Testis (tissue), 2 donors: ENCODE results near the gene PLEKHA4.

Source experiments
- POLR2A ChIP-seq: fragments of 450-650 bp; IDR thresholded peaks from one replicate; pipeline ENCODE4 v1.6.1; 2017; ENCODE audit warnings: antibody characterized with exemption, mild to moderate bottlenecking, moderate library complexity
- TF ChIP-seq, protein P1 (sequence below), 3 experiments: fragments of 450-650 bp in 2 of 3; fragments of 200-600 bp in 1 of 3; sonication (generic) in 1 of 3; IDR thresholded peaks; one replicate each; pipeline ENCODE4 v1.5.1; 2016 to 2019; ENCODE audit warnings: antibody characterized with exemption in 3 of 3, mild to moderate bottlenecking in 2 of 3, moderate library complexity in 1 of 3

DNA sequence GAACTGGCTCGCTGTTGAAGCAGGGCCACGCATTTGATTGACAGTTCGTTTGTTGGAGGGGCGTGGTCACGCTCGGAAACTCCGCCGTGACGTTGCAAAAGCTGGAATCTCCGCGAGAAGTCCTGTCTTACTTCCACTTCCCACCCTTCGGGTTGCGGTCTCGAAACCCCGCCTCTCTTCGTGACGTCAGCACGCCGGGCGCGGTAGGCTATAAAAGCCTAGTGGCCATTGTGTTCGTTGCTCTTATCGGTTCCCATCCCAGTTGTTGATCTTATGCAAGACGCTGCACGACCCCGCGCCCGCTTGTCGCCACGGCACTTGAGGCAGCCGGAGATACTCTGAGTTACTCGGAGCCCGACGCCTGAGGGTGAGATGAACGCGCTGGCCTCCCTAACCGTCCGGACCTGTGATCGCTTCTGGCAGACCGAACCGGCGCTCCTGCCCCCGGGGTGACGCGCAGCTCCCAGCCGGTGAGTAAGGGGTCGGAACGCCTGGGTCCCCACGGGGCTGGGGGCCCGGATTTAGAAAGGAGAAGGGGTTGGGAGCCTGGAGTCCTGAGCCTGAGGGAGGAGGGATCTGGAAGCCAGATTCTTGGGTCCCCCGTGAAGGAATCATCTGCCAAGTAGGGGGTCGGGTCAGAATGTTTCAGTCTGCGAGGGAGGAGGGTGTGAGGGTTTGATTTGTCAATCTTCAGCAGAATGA is 3.9 kb upstream of the PLEKHA4 start, which contains the start of gene PPP1R15A:
- TF ChIP-seq, protein P1, sequence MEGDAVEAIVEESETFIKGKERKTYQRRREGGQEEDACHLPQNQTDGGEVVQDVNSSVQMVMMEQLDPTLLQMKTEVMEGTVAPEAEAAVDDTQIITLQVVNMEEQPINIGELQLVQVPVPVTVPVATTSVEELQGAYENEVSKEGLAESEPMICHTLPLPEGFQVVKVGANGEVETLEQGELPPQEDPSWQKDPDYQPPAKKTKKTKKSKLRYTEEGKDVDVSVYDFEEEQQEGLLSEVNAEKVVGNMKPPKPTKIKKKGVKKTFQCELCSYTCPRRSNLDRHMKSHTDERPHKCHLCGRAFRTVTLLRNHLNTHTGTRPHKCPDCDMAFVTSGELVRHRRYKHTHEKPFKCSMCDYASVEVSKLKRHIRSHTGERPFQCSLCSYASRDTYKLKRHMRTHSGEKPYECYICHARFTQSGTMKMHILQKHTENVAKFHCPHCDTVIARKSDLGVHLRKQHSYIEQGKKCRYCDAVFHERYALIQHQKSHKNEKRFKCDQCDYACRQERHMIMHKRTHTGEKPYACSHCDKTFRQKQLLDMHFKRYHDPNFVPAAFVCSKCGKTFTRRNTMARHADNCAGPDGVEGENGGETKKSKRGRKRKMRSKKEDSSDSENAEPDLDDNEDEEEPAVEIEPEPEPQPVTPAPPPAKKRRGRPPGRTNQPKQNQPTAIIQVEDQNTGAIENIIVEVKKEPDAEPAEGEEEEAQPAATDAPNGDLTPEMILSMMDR (IDR thresholded peaks at IDR 0.05), result peak in 2 of 3 experiments; percentile 46 to 62
- TF ChIP-seq POLR2A, result peak; percentile 98
